A673 (cell line): ENCODE measurements around the gene GALNTL6.

Experiments
- CTCF ChIP-seq: fragments of 300-800, 200-600 bp; sonication (generic); conservative IDR thresholded peaks from 2 replicates; pipeline ENCODE4 v1.5.1; 2017; ENCODE audit warnings: low read depth, mild to moderate bottlenecking, antibody characterized with exemption, low read length, moderate library complexity, mixed read lengths
- EZH2 ChIP-seq: fragments of 200-600 bp; sonication (generic); IDR thresholded peaks from 2 replicates; pipeline ENCODE4 v1.6.1; 2017; ENCODE audit warnings: borderline replicate concordance, low read depth, mild to moderate bottlenecking, mixed read lengths, antibody characterized with exemption, low read length; ENCODE audit not compliant: poor library complexity, severe bottlenecking

GRCh38 chr4:172410363-172410762 is 597.2 kb downstream of the GALNTL6 start:
- TF ChIP-seq CTCF (no peak), EZH2 (no peak)
